ENCODE results near the gene GNG12. TPM values are rescaled to one million over a fixed set of nuclear protein-coding genes. Genes with fewer than 3 reads are reported as not detected.

Gene GNG12
- total and polyA plus RNA-seq, 2 donors (not counting 1 experiment from before 2014, with no cell fraction given) = not detected

- Mint-ChIP-seq H3K27me3 (peaks cover 69% of the 10 kb centered on the region), H3K4me1 (peaks cover 17% of the 10 kb centered on the region), H3K27ac (no peak overlapping the region), H3K9me3 (ENCODE audit: insufficient read depth) (no peaks in the 10 kb centered on the region), H3K4me3 (peak overlapping the region; percentile 70)
- H3K27me3 ChIP-seq (replicated peaks in 1 of 4; ENCODE audit: control extremely low read depth in 1 of 4, control insufficient read depth in 3 of 4, insufficient read depth in 4 of 4, low read length in 3 of 4) = peaks cover 0 to 41% (median 30%) of the 10 kb centered on the region in 4 experiments
- H4K20me1 ChIP-seq (ENCODE audit: control insufficient read depth, insufficient read depth, low read length, poor library complexity, severe bottlenecking) = no peaks in the 10 kb centered on the region
- no peaks in the 10 kb centered on the region for H3K79me2 ChIP-seq (ENCODE audit: control insufficient read depth, insufficient read depth, low read length)
- H2AFZ ChIP-seq (ENCODE audit: insufficient read depth, low read depth, low read length, poor library complexity, severe bottlenecking) = no peak overlapping the region
- DNase-seq = no peak
- peaks cover 0 to 3% (median 0%) of the 10 kb centered on the region in 3 donors for H3K9me3 ChIP-seq (ENCODE audit: control extremely low read depth in 1 of 3, control insufficient read depth in 2 of 3, insufficient read depth in 1 of 3, low read length in 2 of 3)
- WGBS (ENCODE audit: insufficient coverage) = 100% methylated on average over 2 of the region's 4 CpGs
- no peak overlapping the region for H3K4me3 ChIP-seq (ENCODE audit: control extremely low read depth in 1 of 5, extremely low read depth in 1 of 5, insufficient read depth in 1 of 5, low read depth in 2 of 5, low read length in 4 of 5)
- no peak overlapping the region for H3K27ac ChIP-seq (ENCODE audit: low read length in 2 of 2)
- H3K9ac ChIP-seq (ENCODE audit: low read length) = no peak overlapping the region
- POLR2A ChIA-PET = no interaction called here
- TF ChIP-seq EZH2 (IDR thresholded peaks at IDR 0.05; ENCODE audit: borderline replicate concordance, insufficient read depth, low read depth, low read length, poor library complexity, severe bottlenecking) (no peak), CTCF (IDR thresholded peaks at IDR 0.05) (no peak)
- no peak for ATAC-seq (ENCODE audit: low read depth)
- CTCF ChIA-PET = interaction anchor here (0.6 kb wide), 1 partner anchor 644 kb away, joined by 3 read pairs; no protein-coding TSS in a partner anchor
- intact Hi-C loops (cut with micrococcal nuclease) = no loop called here
- peaks cover 18 to 25% of the 10 kb centered on the region in 2 donors for H3K4me1 ChIP-seq (ENCODE audit: control insufficient read depth in 2 of 2, insufficient read depth in 2 of 2, low read length in 2 of 2)
- no peak overlapping the region for H3K4me2 ChIP-seq (replicated peaks; ENCODE audit: low read depth, low read length, poor library complexity, severe bottlenecking)
- no peaks in the 10 kb centered on the region for H3K36me3 ChIP-seq (replicated peaks in 1 of 2; ENCODE audit: control extremely low read depth in 1 of 2, control insufficient read depth in 1 of 2, extremely low read depth in 1 of 2, insufficient read depth in 2 of 2, low read length in 1 of 2)
Measured at GRCh38 chr1:67834246-67834877, 1.1 kb upstream of the GNG12 start.

- no peak for DNase-seq
- POLR2A ChIA-PET = no interaction called here
- Histone ChIP-seq H2AFZ (ENCODE audit: insufficient read depth, low read depth, low read length, poor library complexity, severe bottlenecking) (peak overlapping the region; percentile 69), H3K4me2 (replicated peaks; ENCODE audit: low read depth, low read length, poor library complexity, severe bottlenecking) (peak overlapping the region; percentile 79), H3K4me3 (ENCODE audit: control extremely low read depth in 1 of 5, extremely low read depth in 1 of 5, insufficient read depth in 1 of 5, low read depth in 2 of 5, low read length in 4 of 5) (peak overlapping the region in 1 of 5 experiments; percentile 33), H4K20me1 (ENCODE audit: control insufficient read depth, insufficient read depth, low read length, poor library complexity, severe bottlenecking) (no peaks in the 10 kb centered on the region), H3K27me3 (replicated peaks in 1 of 4; ENCODE audit: control extremely low read depth in 1 of 4, control insufficient read depth in 3 of 4, insufficient read depth in 4 of 4, low read length in 3 of 4) (peaks cover 0 to 41% (median 30%) of the 10 kb centered on the region in 4 experiments), H3K4me1 (ENCODE audit: control insufficient read depth in 2 of 2, insufficient read depth in 2 of 2, low read length in 2 of 2) (peaks cover 18 to 25% of the 10 kb centered on the region in 2 donors), H3K9ac (ENCODE audit: low read length) (peak overlapping the region; percentile 55), H3K79me2 (ENCODE audit: control insufficient read depth, insufficient read depth, low read length) (no peaks in the 10 kb centered on the region), H3K27ac (ENCODE audit: low read length in 2 of 2) (no peak overlapping the region), H3K36me3 (replicated peaks in 1 of 2; ENCODE audit: control extremely low read depth in 1 of 2, control insufficient read depth in 1 of 2, extremely low read depth in 1 of 2, insufficient read depth in 2 of 2, low read length in 1 of 2) (no peaks in the 10 kb centered on the region), H3K9me3 (ENCODE audit: control extremely low read depth in 1 of 3, control insufficient read depth in 2 of 3, insufficient read depth in 1 of 3, low read length in 2 of 3) (peaks cover 0 to 3% (median 0%) of the 10 kb centered on the region in 3 donors)
- Mint-ChIP-seq H3K9me3 (ENCODE audit: insufficient read depth) (no peaks in the 10 kb centered on the region), H3K27ac (no peak overlapping the region), H3K4me1 (peaks cover 17% of the 10 kb centered on the region), H3K27me3 (peaks cover 72% of the 10 kb centered on the region), H3K4me3 (peak overlapping the region; percentile 70)
- intact Hi-C loops (cut with micrococcal nuclease) = no loop called here
- TF ChIP-seq CTCF (IDR thresholded peaks at IDR 0.05) = no peak
- TF ChIP-seq EZH2 (IDR thresholded peaks at IDR 0.05; ENCODE audit: borderline replicate concordance, insufficient read depth, low read depth, low read length, poor library complexity, severe bottlenecking) = no peak
- CTCF ChIA-PET = no interaction called here
- 30% methylated on average over 6 of the region's 21 CpGs for WGBS (ENCODE audit: insufficient coverage)
- ATAC-seq (ENCODE audit: low read depth) = no peak
Measured at GRCh38 chr1:67833602-67833940, 304 bp upstream of the GNG12 start.
